Stimulated activated CD4-positive, alpha-beta T cell treated with anti-CD3 and anti-CD28 coated beads, Interleukin-15, amount 100 ng/mL, for 24 hours (primary cell): ENCODE data around the gene MRPS26.
"Not testable (repeated sequence)": the region's sequence is repeated elsewhere in the genome, so short reads cannot be mapped to it uniquely, and the experiment has no call there.

Source experiments
- DNase-seq: peaks from one replicate; pipeline ENCODE4 v3.0.0-alpha.2; 2020

The MRPS26 gene

DNA sequence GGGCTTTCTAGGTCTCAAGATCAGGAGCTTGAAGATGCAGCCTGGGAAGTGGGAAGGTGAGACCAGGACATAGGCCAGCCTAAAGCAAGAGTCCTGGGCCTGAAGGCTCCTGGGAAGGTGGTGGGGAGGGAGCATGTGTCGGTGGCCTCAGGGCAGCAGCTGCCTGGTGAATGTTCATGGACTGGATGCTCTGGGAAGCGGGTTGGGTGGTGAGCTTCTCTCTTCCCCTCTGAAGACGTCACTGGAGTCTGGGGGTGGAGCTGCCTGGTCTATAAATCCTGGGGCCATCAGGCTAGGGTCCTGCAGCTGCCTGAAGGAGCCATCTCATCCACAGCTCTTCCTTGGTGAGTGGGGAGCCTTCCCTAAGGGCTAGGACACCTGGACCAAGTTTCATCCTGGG is 2.5 kb upstream of the MRPS26 start, which contains the start of gene GNRH2:
GNRH2 (plus strand) TSS at position 301 of the 400 bp plus-strand sequence. CDS start 793 bp downstream, outside the sequence.
- DNase-seq, result no peak

DNA sequence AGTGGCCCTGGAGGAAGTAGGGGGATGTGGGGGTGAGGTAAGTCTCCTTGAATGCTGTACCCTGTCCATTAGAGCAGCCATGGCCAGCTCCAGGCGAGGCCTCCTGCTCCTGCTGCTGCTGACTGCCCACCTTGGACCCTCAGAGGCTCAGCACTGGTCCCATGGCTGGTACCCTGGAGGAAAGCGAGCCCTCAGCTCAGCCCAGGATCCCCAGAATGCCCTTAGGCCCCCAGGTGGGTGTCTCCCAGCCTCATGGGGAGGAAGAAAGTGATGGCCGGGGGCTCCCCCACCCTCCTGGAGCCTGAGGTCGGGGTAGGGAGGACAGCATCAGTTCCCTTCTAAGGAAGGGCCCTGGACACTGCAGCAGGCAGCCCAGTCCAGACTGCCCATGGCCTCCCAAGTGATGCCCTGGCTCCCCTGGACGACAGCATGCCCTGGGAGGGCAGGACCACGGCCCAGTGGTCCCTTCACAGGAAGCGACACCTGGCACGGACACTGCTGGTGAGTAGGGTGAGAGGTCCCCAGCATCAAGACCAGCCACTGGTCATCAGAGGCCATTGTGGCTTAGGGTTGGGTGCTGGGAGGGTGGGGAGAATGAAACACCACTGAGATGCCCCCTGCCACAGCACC is 1.4 kb upstream of the MRPS26 start:
- DNase-seq, result no peak

GRCh38 chr20:3045042-3045815 is 623 bp upstream of the MRPS26 start:
- peak; percentile 78 for DNase-seq

DNA sequence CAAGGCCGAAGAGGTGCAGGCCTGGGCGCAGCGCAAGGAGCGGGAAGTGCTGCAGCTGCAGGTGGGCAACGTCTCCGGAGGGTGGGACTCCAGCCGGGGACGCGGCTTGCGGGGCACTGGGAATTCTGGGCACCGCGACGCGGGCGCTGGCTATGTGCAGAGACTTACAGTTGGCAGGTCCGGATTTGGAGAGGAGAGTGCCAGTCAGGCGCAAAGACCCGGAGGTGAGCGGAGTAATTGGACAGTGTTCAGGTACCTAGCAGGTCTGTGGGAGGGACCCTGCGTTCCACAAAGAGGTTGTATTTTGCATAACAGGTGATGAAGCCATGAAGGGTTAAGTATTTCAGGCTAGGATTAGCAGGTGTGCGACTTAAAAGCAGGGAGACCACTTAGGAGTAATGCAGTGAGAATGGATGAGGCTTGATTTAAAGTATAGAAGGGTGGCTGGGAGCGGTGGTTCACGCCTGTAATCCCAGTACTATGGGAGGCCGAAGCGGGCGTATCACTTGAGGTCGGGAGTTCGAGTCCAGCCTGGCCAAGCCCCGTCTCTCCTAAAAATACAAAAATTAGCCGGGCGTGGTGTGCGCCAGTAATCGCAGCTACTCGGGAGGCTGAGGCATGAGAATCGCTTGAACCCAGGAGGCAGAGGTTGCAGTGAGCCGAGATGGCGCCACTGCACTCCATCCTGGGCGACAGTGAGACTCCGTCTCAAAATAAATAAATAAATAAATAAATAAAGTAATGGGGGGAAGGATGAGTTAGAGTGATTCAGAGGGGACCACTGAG is 1.0 kb downstream of the MRPS26 start:
- no peak for DNase-seq

DNA sequence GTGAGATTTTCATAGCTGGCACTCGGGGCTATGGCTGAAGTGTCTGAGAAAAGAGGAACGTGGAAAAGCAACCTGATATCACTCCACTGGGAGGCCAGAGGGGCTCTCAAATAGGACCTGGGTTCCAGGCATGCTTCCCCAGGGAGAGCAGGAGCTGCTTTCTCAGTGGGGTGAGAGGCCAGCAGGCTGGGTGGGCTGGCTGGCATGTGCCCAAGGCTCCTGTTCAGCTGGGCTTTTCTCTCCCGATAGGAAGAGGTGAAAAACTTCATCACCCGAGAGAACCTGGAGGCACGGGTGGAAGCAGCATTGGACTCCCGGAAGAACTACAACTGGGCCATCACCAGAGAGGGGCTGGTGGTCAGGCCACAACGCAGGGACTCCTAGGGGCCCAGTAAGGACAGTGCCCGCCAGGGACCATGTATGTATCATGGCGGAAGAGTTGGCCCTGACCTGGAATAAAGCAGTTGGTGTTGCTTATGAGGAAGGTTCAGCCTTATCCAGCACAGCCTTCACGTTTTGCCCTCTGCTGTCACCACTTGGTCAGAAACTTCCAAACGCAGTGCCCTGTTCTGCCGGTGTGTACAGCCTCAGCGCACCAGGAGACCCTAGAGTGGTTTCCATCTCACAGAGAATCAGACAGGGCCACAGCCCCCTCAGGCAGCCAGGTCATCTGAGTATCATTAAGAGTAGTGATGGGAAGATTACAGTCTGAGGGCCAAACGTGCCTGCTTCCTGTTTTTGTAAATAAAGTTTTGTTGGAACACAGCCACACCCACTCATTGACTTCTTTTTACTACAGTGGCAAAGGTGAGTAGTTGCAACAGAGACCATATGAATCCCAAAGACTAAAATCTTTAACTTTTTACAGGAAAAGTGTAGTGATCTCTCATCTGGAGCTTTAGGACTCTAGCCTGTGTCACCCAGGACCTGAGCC is 1.9 kb downstream of the MRPS26 start:
- DNase-seq, result no peak

GRCh38 chr20:3051385-3052019 is 5.7 kb downstream of the MRPS26 start:
- DNase-seq, result no peak

DNA sequence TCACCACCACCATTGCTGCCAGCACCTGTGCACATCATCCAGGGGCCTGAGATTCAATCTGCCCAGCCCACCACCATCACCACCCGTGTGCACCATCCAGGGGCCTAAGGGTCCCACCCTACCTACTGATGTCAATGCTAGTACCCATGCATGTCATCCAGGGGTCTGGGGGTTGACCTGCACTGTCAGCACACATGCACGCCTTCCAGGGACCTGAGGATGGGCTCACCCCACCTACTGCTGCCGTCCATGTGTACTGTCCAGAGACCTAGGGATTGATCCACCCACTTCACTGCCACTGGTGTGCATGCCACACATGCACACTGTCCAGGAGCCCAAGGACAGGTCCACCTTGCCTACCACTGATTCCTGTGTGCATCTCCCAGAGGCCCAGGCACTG is 13.6 kb downstream of the MRPS26 start:
- no peak for DNase-seq

GRCh38 chr20:3064119-3064518 is 18.3 kb downstream of the MRPS26 start:
- not testable (repeated sequence) for DNase-seq

GRCh38 chr20:3067139-3068014 is 21.5 kb downstream of the MRPS26 start:
- DNase-seq, result no peak

DNA sequence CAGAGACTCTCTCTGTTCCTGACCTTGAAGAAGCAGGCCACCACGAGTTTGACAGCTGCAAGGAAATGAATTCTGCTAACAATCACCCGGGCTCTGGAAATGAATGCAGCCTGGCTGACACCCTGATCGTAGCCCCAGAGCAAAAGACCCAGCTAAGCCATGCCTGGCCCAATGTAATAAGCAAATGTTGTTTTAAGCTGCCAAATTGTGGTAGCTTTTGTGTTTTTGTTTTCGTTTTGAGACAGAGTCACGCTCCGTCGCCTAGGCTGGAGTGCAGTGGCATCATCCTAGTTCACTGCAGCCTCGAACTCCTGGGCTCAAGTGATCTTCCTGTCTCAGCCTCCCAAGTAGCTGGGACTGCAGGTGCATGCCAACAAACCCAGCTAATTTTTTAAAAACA is 22.2 kb downstream of the MRPS26 start:
- no peak for DNase-seq

DNA sequence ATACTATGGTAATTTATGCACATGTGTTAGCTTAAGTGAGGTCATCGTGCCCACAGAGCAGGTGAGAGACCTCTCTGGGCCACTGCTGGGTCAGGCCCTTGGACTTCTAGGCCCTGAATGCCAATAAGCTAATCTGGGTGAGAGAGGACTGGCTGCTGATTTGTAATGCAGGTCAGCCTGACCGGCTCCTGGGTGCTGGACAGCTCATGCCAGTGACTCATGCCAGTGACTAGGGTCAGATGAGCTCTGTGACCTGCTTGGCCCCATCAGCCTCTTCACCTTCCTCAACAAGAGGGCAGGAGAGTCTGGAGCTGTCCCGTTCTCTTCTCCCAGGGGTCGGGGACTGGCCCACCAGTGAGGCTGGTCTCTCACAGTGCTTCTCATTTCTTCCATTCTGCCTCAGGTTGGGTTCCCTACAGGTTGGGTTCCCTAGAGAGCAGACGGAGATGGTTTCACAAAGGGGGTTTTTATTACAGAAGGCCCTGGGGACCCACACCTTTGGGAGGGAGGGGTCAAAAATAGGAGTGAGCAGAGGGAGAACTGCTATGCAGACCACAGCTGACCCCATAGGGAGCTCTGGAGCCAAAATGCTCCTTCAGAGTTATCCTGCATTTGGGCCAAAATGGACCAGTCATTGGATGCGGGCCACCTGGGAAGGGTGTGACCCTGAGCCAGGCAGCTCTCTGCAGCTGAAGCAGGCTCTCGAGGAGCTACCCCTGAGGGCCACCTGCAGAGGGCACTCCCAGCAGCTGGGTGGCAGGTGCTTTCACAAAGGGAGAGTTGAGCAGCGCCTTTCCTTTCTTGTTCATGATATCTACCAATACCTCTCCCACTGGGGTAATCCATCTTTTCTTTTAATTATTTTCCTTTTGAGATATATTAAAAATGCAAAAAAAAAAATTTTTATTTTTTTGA is 23.4 kb downstream of the MRPS26 start:
- peak; percentile 32 for DNase-seq

DNA sequence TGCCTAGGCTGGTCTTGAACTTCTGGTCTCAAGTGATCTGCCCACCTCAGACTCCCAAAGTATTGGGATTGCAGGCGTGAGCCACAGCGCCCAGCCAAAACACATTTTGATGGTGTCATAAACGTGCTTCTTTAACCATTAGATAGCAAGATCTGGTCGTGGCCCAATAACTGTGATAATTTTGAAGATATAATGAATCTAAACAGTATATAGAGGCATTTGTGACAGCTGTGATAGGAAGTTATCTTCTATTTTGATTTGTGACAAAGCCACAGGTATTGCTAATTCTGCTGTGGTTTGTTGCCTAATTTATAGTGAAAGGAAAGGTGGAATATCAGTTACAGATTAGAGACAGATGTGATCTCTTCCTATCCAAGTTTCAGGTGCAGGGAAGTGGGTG is 24.9 kb downstream of the MRPS26 start:
- DNase-seq, result no peak

DNA sequence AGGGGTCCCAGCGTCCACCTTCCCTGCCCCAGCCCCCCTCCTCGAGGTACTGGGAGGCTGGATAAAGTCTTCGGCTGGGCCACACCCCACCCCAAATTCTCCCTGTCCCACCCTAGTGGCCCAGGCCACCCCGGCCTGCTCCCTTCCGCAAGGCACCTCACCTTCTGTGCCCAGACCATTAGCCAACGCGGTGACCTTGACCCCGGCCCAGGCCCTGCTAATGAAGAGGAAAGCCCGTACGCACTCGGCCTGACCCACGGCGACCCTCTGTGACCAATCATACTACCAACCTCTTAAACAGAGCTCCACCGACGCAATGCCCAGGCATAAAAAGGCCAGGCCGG is 25.4 kb downstream of the MRPS26 start:
- no peak for DNase-seq

DNA sequence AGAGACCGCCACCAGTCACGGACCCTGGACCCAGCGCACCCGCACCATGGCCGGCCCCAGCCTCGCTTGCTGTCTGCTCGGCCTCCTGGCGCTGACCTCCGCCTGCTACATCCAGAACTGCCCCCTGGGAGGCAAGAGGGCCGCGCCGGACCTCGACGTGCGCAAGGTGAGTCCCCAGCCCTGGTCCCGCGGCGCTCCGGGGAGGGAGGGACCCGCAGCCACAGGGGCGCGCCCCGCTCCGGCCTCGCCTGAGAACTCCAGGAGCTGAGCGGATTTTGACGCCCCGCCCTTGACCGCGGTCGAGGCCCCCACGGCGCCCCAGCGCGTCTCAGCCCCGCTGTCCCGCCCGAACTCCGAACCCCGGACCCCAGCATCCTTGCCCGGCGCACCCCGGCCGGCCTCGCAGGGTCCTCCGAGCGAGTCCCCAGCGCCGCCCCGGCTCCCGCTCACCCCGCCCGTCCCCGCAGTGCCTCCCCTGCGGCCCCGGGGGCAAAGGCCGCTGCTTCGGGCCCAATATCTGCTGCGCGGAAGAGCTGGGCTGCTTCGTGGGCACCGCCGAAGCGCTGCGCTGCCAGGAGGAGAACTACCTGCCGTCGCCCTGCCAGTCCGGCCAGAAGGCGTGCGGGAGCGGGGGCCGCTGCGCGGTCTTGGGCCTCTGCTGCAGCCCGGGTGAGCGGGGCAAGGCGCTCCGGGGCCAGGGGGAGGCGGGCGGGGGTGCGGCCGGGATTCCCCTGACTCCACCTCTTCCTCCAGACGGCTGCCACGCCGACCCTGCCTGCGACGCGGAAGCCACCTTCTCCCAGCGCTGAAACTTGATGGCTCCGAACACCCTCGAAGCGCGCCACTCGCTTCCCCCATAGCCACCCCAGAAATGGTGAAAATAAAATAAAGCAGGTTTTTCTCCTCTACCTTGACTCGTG is 26.0 kb downstream of the MRPS26 start, which contains the start of gene OXT:
OXT (plus strand) TSS at position 11 of the 920 bp plus-strand sequence; CDS start at position 47, 36 bp downstream.
- DNase-seq, result peak; percentile 80

DNA sequence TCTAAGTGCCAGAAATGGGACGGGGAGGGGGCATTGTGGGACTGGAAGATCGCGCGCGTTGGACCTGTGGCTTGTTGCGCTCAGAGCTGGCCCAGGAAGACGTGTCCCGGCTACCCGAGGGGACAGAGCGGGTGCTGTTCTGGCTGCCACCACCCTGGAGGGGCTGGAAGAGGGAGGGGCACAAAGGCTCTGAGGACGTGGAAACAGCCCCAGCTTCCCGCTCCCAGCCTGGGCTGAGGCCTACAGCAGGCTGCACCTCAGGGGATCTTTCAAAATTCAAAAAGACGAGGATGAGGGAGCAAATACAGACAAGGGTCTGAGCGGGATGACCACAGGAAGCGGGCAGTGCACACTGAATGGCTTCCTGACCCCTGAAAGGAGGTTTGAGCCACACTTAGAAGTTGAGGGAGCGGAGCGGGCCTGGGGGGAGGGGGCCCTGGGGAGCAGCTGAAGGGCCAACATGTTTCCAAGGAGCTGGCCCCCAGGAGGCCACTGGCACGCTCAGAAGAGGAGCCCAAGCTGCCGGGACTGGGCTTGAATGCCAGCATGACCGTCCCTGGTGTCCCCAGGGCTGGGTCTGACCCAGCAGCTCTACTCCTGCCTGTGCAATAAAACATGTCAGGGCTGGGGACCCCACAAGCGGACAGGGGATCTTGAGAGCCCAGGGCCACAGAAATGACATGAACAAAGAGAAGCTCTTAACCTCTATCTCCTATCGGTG is 26.8 kb downstream of the MRPS26 start:
- no peak for DNase-seq

GRCh38 chr20:3073251-3073643 is 27.4 kb downstream of the MRPS26 start:
- DNase-seq, result not testable (repeated sequence)

DNA sequence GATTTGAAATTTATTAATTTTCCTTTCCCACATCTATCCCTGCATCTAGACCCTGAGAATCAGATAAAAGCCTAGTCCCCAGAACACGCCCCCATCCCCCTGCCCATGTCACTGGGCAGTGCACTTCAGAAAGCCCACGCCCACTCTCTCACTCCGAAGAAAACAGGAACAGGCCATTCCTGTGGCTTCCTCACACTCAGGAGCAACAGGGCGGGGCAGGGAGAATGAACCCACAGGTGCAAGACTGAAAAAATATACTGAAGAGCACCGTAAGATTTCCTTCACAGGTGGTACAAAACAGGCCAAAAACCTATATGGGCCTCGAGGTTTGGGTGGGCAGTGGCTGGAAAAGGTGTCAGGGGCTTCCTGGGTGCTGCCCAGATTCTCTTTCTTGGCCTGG is 29.0 kb downstream of the MRPS26 start:
- no peak for DNase-seq

GRCh38 chr20:3075315-3075714 is 29.5 kb downstream of the MRPS26 start:
- not testable (repeated sequence) for DNase-seq
